Body of pancreas (tissue), 4 donors: Measurements from ENCODE around the gene NUP214. TPM values are rescaled to one million over a fixed set of nuclear protein-coding genes. Genes with fewer than 3 reads are reported as not detected.

Source experiments
- ATAC-seq: fragments of 150-250 bp; one replicate; pipeline ENCODE4 v1.9.1; 2016
- DNase-seq, 4 donors: peaks; one replicate each; pipeline ENCODE4 v3.0.0-alpha.2; 2019
- H3K27ac ChIP-seq, 4 donors: fragments of 200-600 bp; sonication (generic); 1 replicate in 3 of 4; 2 replicates in 1 of 4; pipeline versions ENCODE4 v1.5.1 to v1.6.1; 2016 to 2019; ENCODE audit warnings: mild to moderate bottlenecking in 1 of 4, mixed read lengths in 1 of 4, moderate library complexity in 1 of 4
- H3K27me3 ChIP-seq, 2 donors: fragments of 200-600 bp; sonication (generic); one replicate each; pipeline ENCODE4 v1.6.0; 2016; ENCODE audit warnings: mild to moderate bottlenecking in 1 of 2
- H3K36me3 ChIP-seq, 2 donors: fragments of 200-600 bp; sonication (generic); replicated peaks in 1 of 2; 2 replicates each; pipeline ENCODE4 v1.5.1; 2016; ENCODE audit warnings: low read depth in 2 of 2; ENCODE audit not compliant: insufficient read depth in 1 of 2
- H3K4me1 ChIP-seq: fragments of 200-600 bp; sonication (generic); one replicate; pipeline ENCODE4 v1.6.0; 2016
- H3K4me3 ChIP-seq, 2 donors: fragments of 200-600 bp; sonication (generic); 1 replicate in 1 of 2; 2 replicates in 1 of 2; pipeline ENCODE4 v1.5.1; 2016 to 2019
- H3K9me3 ChIP-seq, 3 donors: fragments of 200-600 bp; sonication (generic); 1 replicate in 2 of 3; 2 replicates in 1 of 3; pipeline ENCODE4 v1.5.1; 2016
- POLR2A ChIP-seq, 3 donors: fragments of 450-650 bp; IDR thresholded peaks; one replicate each; pipeline ENCODE4 v1.6.1; 2016; ENCODE audit warnings: antibody characterized with exemption in 3 of 3, mild to moderate bottlenecking in 2 of 3
- WGBS, 2 donors: methylation state at CpG; one replicate each; pipeline ENCODE4 v1.1.5; 2017; 5-methylcytosine and 5-hydroxymethylcytosine counted together
- intact Hi-C: fragments of 100-400 bp; cut with DNase I; formaldehyde crosslinking; loops from one replicate; pipeline ENCODE4 v1.15.1; 2023
- total RNA-seq, 2 donors: library from RNA; depleted of rRNA; stranded (reverse); fragments of >200 nt; gene quantifications; one replicate each; pipeline ENCODE4 v1.1.0, GENCODE V29; 2016
- TF ChIP-seq, protein P1 (sequence below), 7 experiments: fragments of 450-650 bp in 4 of 7; fragments of 200-600 bp in 3 of 7; sonication (generic) in 3 of 7; IDR thresholded peaks; one replicate each; pipeline ENCODE4 v1.5.1; 2016 to 2019; ENCODE audit warnings: antibody characterized with exemption in 7 of 7

Gene NUP214
- total RNA-seq, 2 donors from 2014 or later, result 24.7 to 29.6 TPM

GRCh38 chr9:131169563-131170240 is 44.3 kb downstream of the NUP214 start:
- no peak for DNase-seq
- H3K36me3 ChIP-seq, result peaks cover 2 to 6% of the 10 kb centered on the region in 2 donors
- intact Hi-C loops, result no loop called here
- no peak overlapping the region for H3K4me3 ChIP-seq
- H3K9me3 ChIP-seq, result no peaks in the 10 kb centered on the region
- TF ChIP-seq, protein P1, sequence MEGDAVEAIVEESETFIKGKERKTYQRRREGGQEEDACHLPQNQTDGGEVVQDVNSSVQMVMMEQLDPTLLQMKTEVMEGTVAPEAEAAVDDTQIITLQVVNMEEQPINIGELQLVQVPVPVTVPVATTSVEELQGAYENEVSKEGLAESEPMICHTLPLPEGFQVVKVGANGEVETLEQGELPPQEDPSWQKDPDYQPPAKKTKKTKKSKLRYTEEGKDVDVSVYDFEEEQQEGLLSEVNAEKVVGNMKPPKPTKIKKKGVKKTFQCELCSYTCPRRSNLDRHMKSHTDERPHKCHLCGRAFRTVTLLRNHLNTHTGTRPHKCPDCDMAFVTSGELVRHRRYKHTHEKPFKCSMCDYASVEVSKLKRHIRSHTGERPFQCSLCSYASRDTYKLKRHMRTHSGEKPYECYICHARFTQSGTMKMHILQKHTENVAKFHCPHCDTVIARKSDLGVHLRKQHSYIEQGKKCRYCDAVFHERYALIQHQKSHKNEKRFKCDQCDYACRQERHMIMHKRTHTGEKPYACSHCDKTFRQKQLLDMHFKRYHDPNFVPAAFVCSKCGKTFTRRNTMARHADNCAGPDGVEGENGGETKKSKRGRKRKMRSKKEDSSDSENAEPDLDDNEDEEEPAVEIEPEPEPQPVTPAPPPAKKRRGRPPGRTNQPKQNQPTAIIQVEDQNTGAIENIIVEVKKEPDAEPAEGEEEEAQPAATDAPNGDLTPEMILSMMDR (IDR thresholded peaks at IDR 0.05), result no peak
- TF ChIP-seq POLR2A (IDR thresholded peaks at IDR 0.05), result no peak
- peaks cover 11% of the 10 kb centered on the region for H3K4me1 ChIP-seq
- H3K27ac ChIP-seq, result no peak overlapping the region
- 90 to 92% methylated on average over 7 of the region's 7 CpGs for WGBS, 2 donors
- ATAC-seq, result no peak
- no peaks in the 10 kb centered on the region for H3K27me3 ChIP-seq

DNA sequence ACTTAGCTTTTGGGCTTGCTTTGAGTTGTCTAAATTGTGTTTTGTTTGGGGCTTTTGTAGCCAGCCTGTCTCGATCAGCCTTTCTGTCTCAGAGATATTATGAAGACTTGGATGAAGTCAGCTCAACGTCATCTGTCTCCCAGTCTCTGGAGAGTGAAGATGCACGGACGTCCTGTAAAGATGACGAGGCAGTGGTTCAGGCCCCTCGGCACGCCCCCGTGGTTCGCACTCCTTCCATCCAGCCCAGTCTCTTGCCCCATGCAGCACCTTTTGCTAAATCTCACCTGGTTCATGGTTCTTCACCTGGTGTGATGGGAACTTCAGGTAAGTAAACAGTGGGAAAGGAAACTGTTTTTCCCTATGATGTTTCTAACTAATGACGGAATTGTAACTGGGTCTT is 48.6 kb downstream of the NUP214 start:
- Histone ChIP-seq H3K27ac (no peak overlapping the region), H3K4me3 (no peak overlapping the region), H3K9me3 (no peaks in the 10 kb centered on the region), H3K36me3 (peaks cover 8 to 29% of the 10 kb centered on the region in 2 donors), H3K4me1 (no peaks in the 10 kb centered on the region), H3K27me3 (no peaks in the 10 kb centered on the region)
- 94 to 97% methylated on average over 10 of the region's 10 CpGs for WGBS, 2 donors
- intact Hi-C loops, result no loop called here
- DNase-seq, result no peak
- TF ChIP-seq, protein P1 (IDR thresholded peaks at IDR 0.05), result no peak
- TF ChIP-seq POLR2A (IDR thresholded peaks at IDR 0.05), result no peak
- ATAC-seq, result no peak

DNA sequence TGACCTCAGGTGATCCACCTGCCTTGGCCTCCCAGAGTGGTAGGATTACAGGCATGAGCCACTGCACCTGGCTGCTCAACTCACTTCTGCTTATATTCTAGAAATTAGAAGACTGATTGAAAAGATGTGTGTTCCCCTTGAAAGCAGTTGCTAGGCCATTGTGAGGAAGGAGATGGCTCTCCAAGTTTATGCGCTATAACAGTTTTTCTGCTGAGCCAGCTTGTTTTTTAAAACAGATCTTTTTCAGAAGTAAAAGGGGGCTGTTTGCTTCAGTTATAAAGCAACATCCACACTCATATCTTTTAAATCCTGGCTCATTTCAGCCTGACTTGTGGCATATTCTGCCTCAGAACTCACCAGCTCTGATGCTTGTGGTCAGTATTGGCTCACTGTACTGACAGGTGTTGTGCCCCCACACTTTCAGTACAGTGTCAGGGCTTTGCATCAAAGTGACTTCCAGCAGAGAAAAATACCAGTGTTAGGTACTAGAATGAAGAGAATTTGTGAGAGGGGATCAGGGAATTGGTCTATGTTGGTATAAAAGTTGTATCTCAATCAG is 49.4 kb downstream of the NUP214 start:
- Histone ChIP-seq H3K9me3 (no peaks in the 10 kb centered on the region), H3K27ac (no peak overlapping the region), H3K27me3 (no peaks in the 10 kb centered on the region), H3K4me1 (no peaks in the 10 kb centered on the region), H3K4me3 (no peak overlapping the region), H3K36me3 (peaks cover 8 to 37% of the 10 kb centered on the region in 2 donors)
- intact Hi-C loops, result no loop called here
- 95 to 100% methylated on average over 1 of the region's 1 CpG for WGBS, 2 donors
- no peak for ATAC-seq
- TF ChIP-seq POLR2A (IDR thresholded peaks at IDR 0.05), result no peak
- TF ChIP-seq, protein P1 (IDR thresholded peaks at IDR 0.05), result no peak
- DNase-seq, result no peak

DNA sequence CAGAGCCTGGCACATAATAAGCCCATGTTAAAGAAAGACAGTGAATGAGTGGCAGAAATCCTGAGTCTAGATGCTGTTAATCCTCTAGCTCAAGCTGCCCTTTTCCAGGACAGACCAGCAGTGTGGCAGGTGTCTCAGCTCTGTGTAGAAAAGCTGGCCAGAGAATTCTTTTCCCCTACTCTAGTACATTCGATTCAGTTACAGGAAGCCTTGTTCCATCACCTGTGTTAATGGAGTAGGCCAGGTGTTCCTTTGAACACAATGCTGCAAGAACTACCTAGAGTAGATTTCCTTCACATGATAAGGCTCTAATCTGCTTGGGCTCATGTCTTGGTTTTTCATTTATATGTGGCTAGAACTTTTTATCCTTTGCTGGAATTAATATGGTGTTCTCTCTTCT is 52.5 kb downstream of the NUP214 start:
- no peak for ATAC-seq
- peaks cover 8 to 41% of the 10 kb centered on the region in 2 donors for H3K36me3 ChIP-seq

More for the DNA sequence above, 52.5 kb downstream of the NUP214 start:
- no peak for TF ChIP-seq POLR2A (IDR thresholded peaks at IDR 0.05)
- TF ChIP-seq, protein P1 (IDR thresholded peaks at IDR 0.05), result no peak
- no peak for DNase-seq
- no peak overlapping the region for H3K4me3 ChIP-seq
- WGBS, 2 donors, result 61 to 80% methylated on average over 1 of the region's 1 CpG
- no peaks in the 10 kb centered on the region for H3K9me3 ChIP-seq
- H3K4me1 ChIP-seq, result no peaks in the 10 kb centered on the region
- no peak overlapping the region for H3K27ac ChIP-seq
- intact Hi-C loops, result no loop called here
- H3K27me3 ChIP-seq, result no peaks in the 10 kb centered on the region
